SK-N-SH (cell line): ENCODE results near the gene SLC12A5.

Experiments used
- CTCF ChIP-seq: fragments of 200-600 bp; sonication (generic); IDR thresholded peaks from 2 replicates; pipeline ENCODE4 v1.6.1; 2017; ENCODE audit warnings: antibody characterized with exemption, mild to moderate bottlenecking, moderate library complexity
- EP300 ChIP-seq, 2 experiments: IDR thresholded peaks; 2 replicates each; pipeline versions ENCODE4 v1.4.0 to v1.6.1; 2012; ENCODE audit warnings: borderline replicate concordance in 1 of 2, low read depth in 1 of 2, low read length in 1 of 2
- NFIC ChIP-seq: IDR thresholded peaks from 2 replicates; pipeline ENCODE4 v1.4.0; 2012; ENCODE audit warnings: borderline replicate concordance
- POLR2AphosphoS5 ChIP-seq: IDR thresholded peaks from 2 replicates; pipeline ENCODE4 v1.6.1; 2012; ENCODE audit warnings: low read depth, low read length
- SIN3A ChIP-seq: IDR thresholded peaks from 2 replicates; pipeline ENCODE4 v1.6.1; 2012; ENCODE audit warnings: low read depth, mild to moderate bottlenecking, low read length, moderate library complexity, borderline replicate concordance
- TAF1 ChIP-seq: IDR thresholded peaks from 2 replicates; pipeline ENCODE4 v1.6.1; 2012; ENCODE audit warnings: low read depth, mild to moderate bottlenecking, low read length, moderate library complexity, borderline replicate concordance

GRCh38 chr20:46078954-46079353 lies 49.9 kb downstream of the SLC12A5 start:
- TF ChIP-seq EP300 (IDR thresholded peaks at IDR 0.05; ENCODE audit: borderline replicate concordance in 1 of 2, low read depth in 1 of 2, low read length in 1 of 2), result no peak
- no peak for TF ChIP-seq CTCF
- no peak for TF ChIP-seq SIN3A
- no peak for TF ChIP-seq TAF1
- TF ChIP-seq POLR2AphosphoS5, result no peak
- TF ChIP-seq NFIC, result no peak
